GM19467 (cell line): Measurements from ENCODE around the gene HOXD8.

Experiments
- ATAC-seq: cut with Tn5 transposase; IDR thresholded peaks from one replicate; pipeline ENCODE4 v1.9.1; 2021; ENCODE audit warnings: mild to moderate bottlenecking, moderate library complexity; ENCODE audit not compliant: unreplicated experiment

Gene HOXD8

GRCh38 chr2:176128172-176128981 is 1.1 kb upstream of the HOXD8 start:
- ATAC-seq: no peak

- no peak for ATAC-seq
Measured at GRCh38 chr2:176129813-176130146, 275 bp downstream of the HOXD8 start.

GRCh38 chr2:176130147-176130956 is 847 bp downstream of the HOXD8 start:
- no peak for ATAC-seq

DNA sequence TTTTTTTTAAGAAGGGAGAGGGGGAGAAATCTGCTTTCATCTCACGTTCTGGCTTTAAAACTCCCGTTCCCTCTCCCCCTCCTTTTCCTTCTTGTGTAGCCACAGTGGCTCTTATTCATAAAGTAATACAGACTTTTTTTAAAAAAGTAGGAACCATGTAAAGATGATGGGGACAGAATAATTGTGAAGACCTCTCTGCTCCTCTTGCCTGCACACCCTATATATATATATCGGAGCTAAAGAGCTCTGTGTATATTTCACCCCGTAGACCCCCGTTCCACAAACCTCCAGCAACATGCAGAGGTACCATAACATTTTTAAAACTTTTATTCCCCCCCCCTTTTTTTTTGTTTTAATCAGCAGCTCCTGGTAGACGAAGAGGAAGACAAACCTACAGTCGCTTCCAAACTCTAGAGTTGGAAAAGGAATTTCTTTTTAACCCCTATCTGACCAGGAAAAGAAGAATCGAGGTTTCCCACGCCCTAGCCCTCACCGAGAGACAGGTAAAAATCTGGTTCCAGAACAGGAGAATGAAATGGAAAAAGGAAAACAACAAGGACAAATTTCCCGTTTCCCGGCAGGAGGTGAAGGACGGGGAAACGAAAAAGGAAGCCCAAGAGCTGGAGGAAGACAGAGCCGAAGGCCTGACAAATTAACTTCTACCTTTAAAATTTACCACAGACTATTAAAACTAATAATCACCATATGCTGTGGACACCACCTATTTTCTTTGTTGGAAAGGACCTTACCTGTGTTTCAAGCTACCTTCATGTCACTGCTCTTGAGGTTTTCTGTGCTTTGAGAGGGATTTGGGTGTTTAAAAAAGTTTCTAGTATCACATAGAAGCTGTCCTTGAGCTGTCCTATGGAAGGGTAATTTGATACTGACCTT is 1.7 kb downstream of the HOXD8 start:
- ATAC-seq: no peak

DNA sequence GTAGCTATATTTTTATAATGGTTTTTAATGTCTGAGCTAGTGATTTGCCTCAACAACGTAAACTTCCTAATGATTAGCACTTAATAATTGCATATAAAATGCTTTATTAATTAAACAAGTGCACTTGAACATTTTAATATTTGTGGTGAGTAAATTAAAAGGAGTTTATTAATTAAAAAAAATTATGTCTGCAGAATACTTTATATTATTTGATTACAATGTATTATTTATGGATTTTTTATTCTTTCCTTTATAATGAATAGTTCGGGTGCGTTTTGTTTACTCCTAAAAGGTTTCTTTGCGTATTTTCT is 2.3 kb downstream of the HOXD8 start:
- no peak for ATAC-seq

DNA sequence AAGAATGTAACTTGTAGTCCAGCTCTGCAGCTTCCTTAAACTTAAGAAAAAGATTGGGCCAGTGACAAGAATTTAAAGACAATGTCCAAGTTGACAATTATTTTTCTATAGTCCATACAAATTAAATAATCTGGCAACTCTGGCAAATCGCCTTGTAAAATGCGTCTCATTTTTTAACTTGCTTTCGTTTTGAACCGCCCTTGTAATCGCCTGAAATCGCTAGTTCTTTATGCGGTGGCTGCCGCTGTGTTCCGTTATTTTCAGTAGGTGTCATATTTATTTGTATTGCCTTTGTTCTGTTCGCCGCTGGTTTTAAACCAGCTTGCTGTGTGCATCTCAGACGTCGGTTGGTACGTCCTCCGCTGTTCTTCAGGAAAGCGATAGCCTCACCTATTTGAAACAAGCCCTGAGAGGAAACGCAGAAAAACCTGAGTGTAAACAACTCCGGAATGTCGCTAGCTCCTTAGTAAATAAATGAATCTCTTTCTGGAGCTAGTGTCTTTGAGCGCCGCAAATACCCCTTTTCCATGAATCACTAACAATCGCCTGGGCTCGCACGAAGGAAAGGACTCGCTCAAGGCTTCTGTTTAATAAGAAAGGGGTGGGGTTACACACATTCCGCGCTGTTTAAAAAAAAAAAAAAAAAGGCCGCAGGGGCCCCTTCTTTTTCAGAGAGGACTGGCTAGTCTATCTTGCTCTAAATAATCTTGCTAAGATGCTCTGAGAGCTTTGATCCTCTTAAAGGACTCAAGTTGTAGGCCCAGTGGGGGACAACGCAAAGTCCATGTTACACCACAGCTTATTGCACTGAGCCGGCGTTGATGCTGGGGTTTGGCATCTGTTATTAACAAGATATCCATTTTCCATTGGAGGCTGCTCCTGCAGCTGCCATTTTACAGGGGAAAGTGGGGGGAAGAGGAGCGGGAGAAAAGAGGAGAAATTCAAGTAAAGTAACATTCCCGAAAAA is 3.0 kb downstream of the HOXD8 start:
- ATAC-seq: no peak

DNA sequence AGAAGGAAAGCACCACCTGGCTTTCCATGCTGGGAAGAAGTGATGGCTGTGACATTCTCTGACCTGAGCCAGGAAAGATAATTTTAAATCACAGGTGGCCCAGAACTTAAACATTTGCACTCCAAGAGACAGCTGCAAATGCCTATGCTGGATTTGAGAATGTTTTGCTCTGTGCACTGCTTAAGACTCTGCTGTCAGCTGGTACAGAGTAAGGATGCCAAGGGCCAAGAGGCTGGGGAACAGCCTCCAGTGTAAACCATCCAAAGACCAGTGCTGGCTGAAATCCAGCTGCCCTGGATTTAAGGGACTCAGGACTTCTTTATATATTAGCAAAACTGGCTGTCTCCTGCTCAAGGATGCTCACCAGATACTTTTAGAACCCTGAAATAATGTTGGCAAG is 3.9 kb downstream of the HOXD8 start:
- ATAC-seq: no peak

GRCh38 chr2:176134035-176134434 is 4.5 kb downstream of the HOXD8 start:
- ATAC-seq: no peak

GRCh38 chr2:176135035-176135440 is 5.5 kb downstream of the HOXD8 start:
- ATAC-seq: no peak

- no peak for ATAC-seq
Measured at GRCh38 chr2:176136374-176137251, 7.1 kb downstream of the HOXD8 start.

- no peak for ATAC-seq
Measured at GRCh38 chr2:176137252-176137580, 7.7 kb downstream of the HOXD8 start.

GRCh38 chr2:176137906-176138305 is 8.4 kb downstream of the HOXD8 start:
- ATAC-seq: no peak

GRCh38 chr2:176138526-176138922 is 9.0 kb downstream of the HOXD8 start:
- no peak for ATAC-seq

DNA sequence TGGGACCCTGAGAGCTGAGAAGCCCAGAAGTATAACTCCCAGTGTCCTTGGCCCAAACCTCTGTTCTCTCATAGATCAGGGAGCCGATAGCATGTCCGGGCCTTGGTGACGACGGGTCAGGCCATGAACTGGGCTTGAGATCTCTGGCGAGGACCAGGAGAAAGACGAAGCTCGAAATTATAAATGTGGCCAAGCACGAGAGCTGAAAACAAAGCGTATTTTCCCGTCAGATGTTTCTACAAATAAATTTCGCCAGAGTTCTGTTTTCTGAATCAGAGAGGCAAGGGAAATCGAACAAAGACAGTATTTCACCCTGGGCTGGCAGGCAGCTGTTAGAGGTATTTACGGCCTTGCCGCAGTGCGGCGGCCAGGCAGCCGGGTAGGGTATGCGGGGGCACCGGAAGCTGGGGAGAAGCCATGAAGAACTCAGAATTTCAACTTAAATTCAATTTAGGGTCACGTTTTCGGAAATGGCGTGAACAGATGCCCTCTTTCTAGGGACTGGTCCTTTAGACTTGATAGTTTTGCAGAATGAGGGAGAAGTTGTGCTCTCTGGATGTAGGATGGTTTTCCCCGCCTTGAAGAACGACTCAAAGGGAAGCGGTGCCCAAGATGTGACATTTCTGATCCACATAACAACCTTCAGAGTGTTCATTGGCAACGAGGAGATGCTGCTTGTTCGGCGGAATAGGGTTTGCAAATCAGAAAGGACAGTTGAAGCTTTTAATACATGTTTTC is 9.6 kb downstream of the HOXD8 start:
- no peak for ATAC-seq

DNA sequence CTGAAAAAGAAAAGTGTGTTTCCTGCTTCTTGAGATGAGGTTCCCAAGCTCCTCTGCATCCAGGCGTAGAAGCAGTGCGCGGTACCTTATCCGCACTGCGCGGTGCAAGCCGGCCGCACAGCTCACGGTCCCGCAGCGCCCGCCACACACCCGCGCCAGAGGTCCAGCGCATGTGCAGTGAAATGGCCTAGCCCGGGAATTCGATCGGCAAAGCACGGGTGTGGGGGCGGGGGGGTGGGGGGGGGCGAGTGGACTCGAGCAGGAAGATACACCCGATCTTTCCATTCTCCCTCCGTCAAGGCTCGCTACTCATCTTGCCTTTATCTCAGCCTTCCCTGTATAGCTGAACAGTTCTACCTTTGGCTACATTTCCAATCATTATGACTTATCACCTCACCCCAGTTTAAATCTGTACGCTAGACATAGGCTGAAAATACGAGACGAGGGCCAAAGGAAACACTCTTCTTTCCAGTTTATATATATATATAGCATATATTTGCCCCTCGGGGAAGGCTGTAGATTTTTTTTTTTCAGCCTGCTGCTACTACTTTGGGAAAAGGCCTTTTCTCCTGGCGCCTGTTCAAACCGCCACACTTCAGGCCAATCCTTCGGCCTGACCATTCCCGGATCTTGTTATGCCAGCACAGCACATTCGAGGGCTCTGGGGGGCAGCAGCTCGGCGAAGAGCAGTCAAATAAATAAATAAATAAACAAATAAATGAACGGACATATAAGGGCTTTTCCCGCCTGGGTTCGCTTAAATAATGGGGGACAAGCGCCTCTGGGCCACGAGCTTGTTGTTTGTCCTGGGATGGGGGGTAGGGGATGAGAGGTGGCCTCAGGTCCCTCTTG is 10.4 kb downstream of the HOXD8 start:
- no peak for ATAC-seq

GRCh38 chr2:176140513-176141317 is 11.2 kb downstream of the HOXD8 start:
- ATAC-seq: peak; percentile 85

DNA sequence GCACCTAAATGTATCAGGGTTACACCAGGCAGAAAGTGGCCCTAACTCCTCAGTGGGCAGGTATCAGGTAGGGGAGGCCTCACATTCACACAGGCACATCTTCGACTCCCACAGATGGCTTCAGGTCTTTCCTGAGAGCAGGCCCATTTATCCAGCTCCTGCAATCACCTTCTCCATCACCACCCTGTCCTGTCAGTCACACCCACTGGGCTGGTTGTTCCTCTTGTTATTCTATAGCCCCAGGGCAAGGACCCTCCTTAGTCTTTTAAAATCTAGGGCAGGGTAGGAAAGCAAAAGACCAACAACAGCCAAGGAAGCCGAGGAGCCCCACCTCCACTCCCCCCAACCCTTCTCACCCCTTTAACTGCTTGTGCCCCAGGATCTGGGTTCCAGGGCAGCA is 12.8 kb downstream of the HOXD8 start:
- ATAC-seq: no peak
